ENCODE measurements around the gene LRRC23.

GRCh38 chr12:6891646-6892001 lies 13.0 kb upstream of the LRRC23 start:
- TF ChIP-seq POLR2A (IDR thresholded peaks at IDR 0.05) (no peak), POLR2AphosphoS5 (IDR thresholded peaks at IDR 0.05; ENCODE audit: insufficient read depth in 1 of 2, low read depth in 1 of 2) (no peak), CTCF (IDR thresholded peaks at IDR 0.05) (no peak)

All from vagina (tissue), 2 donors.